ENCODE data around the gene MCFD2. TPM values are rescaled to one million over a fixed set of nuclear protein-coding genes. Genes with fewer than 3 reads are reported as not detected.

Gene MCFD2
- total RNA-seq, 4 donors from 2014 or later, result 61.9 to 89.5 (median 74.2) TPM

- Histone ChIP-seq H3K27ac (replicated peaks in 1 of 4) (no peak overlapping the region), H3K36me3 (no peaks in the 10 kb centered on the region), H3K27me3 (no peaks in the 10 kb centered on the region), H3K9me3 (no peaks in the 10 kb centered on the region), H3K4me1 (peaks cover 12 to 15% (median 13%) of the 10 kb centered on the region in 4 donors), H3K4me3 (no peak overlapping the region)
- WGBS, result 90% methylated on average over 5 of the region's 5 CpGs
- DNase-seq (ENCODE audit: extremely low spot score), result no peak
- TF ChIP-seq POLR2AphosphoS5 (IDR thresholded peaks at IDR 0.05) (no peak), POLR2A (IDR thresholded peaks at IDR 0.05; ENCODE audit: low read depth) (no peak), CTCF (IDR thresholded peaks at IDR 0.05) (no peak), EP300 (IDR thresholded peaks at IDR 0.05) (no peak)
- intact Hi-C loops (cut with DNase I), result no loop called here
These were observed 21.0 kb upstream of the MCFD2 start for GRCh38 chr2:46936566-46936965.

GRCh38 chr2:46935071-46935470, 19.5 kb upstream of the MCFD2 start:
- Histone ChIP-seq H3K27ac (replicated peaks in 1 of 4) (no peak overlapping the region), H3K4me3 (no peak overlapping the region), H3K27me3 (no peaks in the 10 kb centered on the region), H3K9me3 (no peaks in the 10 kb centered on the region), H3K36me3 (no peaks in the 10 kb centered on the region), H3K4me1 (peaks cover 6 to 7% (median 6%) of the 10 kb centered on the region in 4 donors)
- DNase-seq (ENCODE audit: extremely low spot score), result no peak
- intact Hi-C loops (cut with DNase I), result no loop called here
- 95% methylated on average over 5 of the region's 5 CpGs for WGBS
- no peak for TF ChIP-seq POLR2AphosphoS5 (IDR thresholded peaks at IDR 0.05)
- no peak for TF ChIP-seq EP300 (IDR thresholded peaks at IDR 0.05)
- TF ChIP-seq POLR2A (IDR thresholded peaks at IDR 0.05; ENCODE audit: low read depth), result no peak
- no peak for TF ChIP-seq CTCF (IDR thresholded peaks at IDR 0.05)

- no peak overlapping the region for H3K27ac ChIP-seq (replicated peaks in 1 of 4)
- no peaks in the 10 kb centered on the region for H3K27me3 ChIP-seq
- H3K9me3 ChIP-seq, result peaks cover 0 to 5% (median 2%) of the 10 kb centered on the region in 4 donors
- 100% methylated on average over 1 of the region's 1 CpG for WGBS
- intact Hi-C loops (cut with DNase I), result no loop called here
- TF ChIP-seq POLR2AphosphoS5 (IDR thresholded peaks at IDR 0.05), result no peak
- no peak for TF ChIP-seq CTCF (IDR thresholded peaks at IDR 0.05)
- TF ChIP-seq POLR2A (IDR thresholded peaks at IDR 0.05; ENCODE audit: low read depth), result no peak
- no peak for TF ChIP-seq EP300 (IDR thresholded peaks at IDR 0.05)
- no peak overlapping the region for H3K4me3 ChIP-seq
- DNase-seq (ENCODE audit: extremely low spot score), result no peak
- no peaks in the 10 kb centered on the region for H3K36me3 ChIP-seq
- H3K4me1 ChIP-seq, result no peaks in the 10 kb centered on the region
These were observed 14.0 kb upstream of the MCFD2 start for GRCh38 chr2:46929612-46930011.

GRCh38 chr2:46926863-46927262, 11.3 kb upstream of the MCFD2 start:
- H3K36me3 ChIP-seq, result no peaks in the 10 kb centered on the region
- H3K27ac ChIP-seq (replicated peaks in 1 of 4), result no peak overlapping the region
- no peaks in the 10 kb centered on the region for H3K4me1 ChIP-seq
- no peak overlapping the region for H3K4me3 ChIP-seq
- WGBS, result 95% methylated on average over 2 of the region's 2 CpGs
- intact Hi-C loops (cut with DNase I), result no loop called here
- TF ChIP-seq CTCF (IDR thresholded peaks at IDR 0.05) (no peak), POLR2A (IDR thresholded peaks at IDR 0.05; ENCODE audit: low read depth) (no peak), EP300 (IDR thresholded peaks at IDR 0.05) (no peak), POLR2AphosphoS5 (IDR thresholded peaks at IDR 0.05) (no peak)
- no peaks in the 10 kb centered on the region for H3K27me3 ChIP-seq
- no peak for DNase-seq (ENCODE audit: extremely low spot score)
- H3K9me3 ChIP-seq, result peaks cover 0 to 5% (median 2%) of the 10 kb centered on the region in 4 donors
